ENCODE results near the gene COL9A1.

Gene COL9A1

GRCh38 chr6:70183538-70183937 is 119.3 kb downstream of the COL9A1 start:
- H3K4me3 ChIP-seq (ENCODE audit: low read depth in 1 of 2, low read length in 1 of 2) = no peak overlapping the region
- no peaks in the 10 kb centered on the region for H3K36me3 ChIP-seq
- TF ChIP-seq CTCF (IDR thresholded peaks at IDR 0.05) = no peak
- no peaks in the 10 kb centered on the region for H3K9me3 ChIP-seq
- no peaks in the 10 kb centered on the region for H3K4me1 ChIP-seq (ENCODE audit: control insufficient read depth in 1 of 2, insufficient read depth in 1 of 2, low read depth in 1 of 2, low read length in 1 of 2)
- no peaks in the 10 kb centered on the region for H3K27me3 ChIP-seq
- no peak overlapping the region for H3K27ac ChIP-seq

DNA sequence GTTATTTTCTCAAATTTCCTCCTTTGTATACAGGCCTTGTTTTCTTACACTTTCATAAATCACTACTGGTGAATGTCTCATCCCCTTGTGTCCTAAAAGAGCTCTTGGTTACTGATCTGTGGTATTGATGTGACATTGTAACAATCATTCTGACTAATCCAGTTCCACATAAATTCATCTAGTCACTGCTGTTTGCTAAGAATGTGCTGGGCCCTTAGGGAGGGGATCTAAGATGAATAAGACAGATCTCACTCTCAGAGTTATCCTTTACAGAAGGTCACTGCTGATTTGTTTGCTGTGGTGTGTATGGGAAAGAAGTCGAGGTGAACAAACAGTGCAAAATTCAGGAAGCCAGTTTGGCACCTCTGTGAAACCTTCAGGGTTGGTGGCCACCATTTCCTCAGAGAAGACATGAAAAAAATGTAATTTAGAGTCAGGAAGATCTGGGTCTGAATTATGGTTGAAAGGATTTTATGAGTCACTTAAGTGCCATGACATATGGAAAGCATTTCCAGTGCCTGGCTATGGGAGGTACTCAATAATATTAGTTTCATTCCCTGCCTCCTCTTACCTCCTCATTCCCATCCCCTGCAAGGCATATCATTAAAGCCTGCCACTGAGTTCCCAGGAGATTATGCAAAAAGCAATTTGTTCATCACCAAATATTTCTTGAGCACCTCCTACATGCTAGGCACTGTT is 121.8 kb downstream of the COL9A1 start:
- no peak overlapping the region for H3K4me3 ChIP-seq (ENCODE audit: low read depth in 1 of 2, low read length in 1 of 2)
- H3K27me3 ChIP-seq = no peaks in the 10 kb centered on the region
- no peak for TF ChIP-seq CTCF (IDR thresholded peaks at IDR 0.05)
- H3K27ac ChIP-seq = no peak overlapping the region
- H3K36me3 ChIP-seq = no peaks in the 10 kb centered on the region
- H3K9me3 ChIP-seq = no peaks in the 10 kb centered on the region
- no peaks in the 10 kb centered on the region for H3K4me1 ChIP-seq (ENCODE audit: control insufficient read depth in 1 of 2, insufficient read depth in 1 of 2, low read depth in 1 of 2, low read length in 1 of 2)

GRCh38 chr6:70180183-70180900 is 122.5 kb downstream of the COL9A1 start:
- Histone ChIP-seq H3K27me3 (no peaks in the 10 kb centered on the region), H3K4me1 (ENCODE audit: control insufficient read depth in 1 of 2, insufficient read depth in 1 of 2, low read depth in 1 of 2, low read length in 1 of 2) (no peaks in the 10 kb centered on the region), H3K9me3 (no peaks in the 10 kb centered on the region), H3K36me3 (no peaks in the 10 kb centered on the region), H3K27ac (no peak overlapping the region), H3K4me3 (ENCODE audit: low read depth in 1 of 2, low read length in 1 of 2) (no peak overlapping the region)
- no peak for TF ChIP-seq CTCF (IDR thresholded peaks at IDR 0.05)

- H3K36me3 ChIP-seq = no peaks in the 10 kb centered on the region
Observed at GRCh38 chr6:70176842-70177550, 125.9 kb downstream of the COL9A1 start.

GRCh38 chr6:70175770-70176169 is 127.1 kb downstream of the COL9A1 start:
- Histone ChIP-seq H3K4me1 (ENCODE audit: control insufficient read depth in 1 of 2, insufficient read depth in 1 of 2, low read depth in 1 of 2, low read length in 1 of 2) (no peaks in the 10 kb centered on the region), H3K27me3 (no peaks in the 10 kb centered on the region), H3K36me3 (no peaks in the 10 kb centered on the region), H3K9me3 (no peaks in the 10 kb centered on the region), H3K4me3 (ENCODE audit: low read depth in 1 of 2, low read length in 1 of 2) (no peak overlapping the region), H3K27ac (no peak overlapping the region)
- no peak for TF ChIP-seq CTCF (IDR thresholded peaks at IDR 0.05)

More at GRCh38 chr6:70176842-70177550, 125.9 kb downstream of the COL9A1 start:
- Histone ChIP-seq H3K27me3 (no peaks in the 10 kb centered on the region), H3K4me3 (ENCODE audit: low read depth in 1 of 2, low read length in 1 of 2) (no peak overlapping the region), H3K4me1 (ENCODE audit: control insufficient read depth in 1 of 2, insufficient read depth in 1 of 2, low read depth in 1 of 2, low read length in 1 of 2) (no peaks in the 10 kb centered on the region), H3K27ac (no peak overlapping the region), H3K9me3 (no peaks in the 10 kb centered on the region)
- no peak for TF ChIP-seq CTCF (IDR thresholded peaks at IDR 0.05)
